Measurements from ENCODE around the gene BSN.
"Not testable (repeated sequence)": the region's sequence is repeated elsewhere in the genome, so short reads cannot be mapped to it uniquely, and the experiment has no call there.

Gene BSN

GRCh38 chr3:49534581-49535441, 19.5 kb upstream of the BSN start:
- FAIRE-seq: no peak

- FAIRE-seq: no peak
Measured at GRCh38 chr3:49535971-49536874, 18.1 kb upstream of the BSN start.

GRCh38 chr3:49536875-49537533, 17.3 kb upstream of the BSN start:
- no peak for FAIRE-seq

GRCh38 chr3:49539659-49540560, 14.4 kb upstream of the BSN start:
- peak; percentile 73 for FAIRE-seq

GRCh38 chr3:49552087-49552486, 2.2 kb upstream of the BSN start:
- no peak for FAIRE-seq

GRCh38 chr3:49553324-49553691, 969 bp upstream of the BSN start:
- no peak for FAIRE-seq

- FAIRE-seq: no peak
Measured at GRCh38 chr3:49554633-49555265, 472 bp downstream of the BSN start.

GRCh38 chr3:49556500-49557275, 2.4 kb downstream of the BSN start:
- FAIRE-seq: no peak

- FAIRE-seq: no peak
Measured at GRCh38 chr3:49563040-49563578, 8.8 kb downstream of the BSN start.

- no peak for FAIRE-seq
Measured at GRCh38 chr3:49563766-49564165, 9.5 kb downstream of the BSN start.

- FAIRE-seq: no peak
Measured at GRCh38 chr3:49566312-49566711, 12.0 kb downstream of the BSN start.

- FAIRE-seq: no peak
Measured at GRCh38 chr3:49567406-49567805, 13.1 kb downstream of the BSN start.

- no peak for FAIRE-seq
Measured at GRCh38 chr3:49568965-49569364, 14.7 kb downstream of the BSN start.

GRCh38 chr3:49570028-49570654, 15.9 kb downstream of the BSN start:
- FAIRE-seq: no peak

- FAIRE-seq: no peak
Measured at GRCh38 chr3:49582177-49582576, 27.9 kb downstream of the BSN start.

- FAIRE-seq: not testable (repeated sequence)
Measured at GRCh38 chr3:49585261-49585755, 31.0 kb downstream of the BSN start.

- FAIRE-seq: no peak
Measured at GRCh38 chr3:49591615-49592014, 37.3 kb downstream of the BSN start.

- no peak for FAIRE-seq
Measured at GRCh38 chr3:49593041-49593440, 38.8 kb downstream of the BSN start.

GRCh38 chr3:49600781-49601180, 46.5 kb downstream of the BSN start:
- no peak for FAIRE-seq

Measured in A204.1 (cell line).